ENCODE data around the gene GAB4.

The GAB4 gene

DNA sequence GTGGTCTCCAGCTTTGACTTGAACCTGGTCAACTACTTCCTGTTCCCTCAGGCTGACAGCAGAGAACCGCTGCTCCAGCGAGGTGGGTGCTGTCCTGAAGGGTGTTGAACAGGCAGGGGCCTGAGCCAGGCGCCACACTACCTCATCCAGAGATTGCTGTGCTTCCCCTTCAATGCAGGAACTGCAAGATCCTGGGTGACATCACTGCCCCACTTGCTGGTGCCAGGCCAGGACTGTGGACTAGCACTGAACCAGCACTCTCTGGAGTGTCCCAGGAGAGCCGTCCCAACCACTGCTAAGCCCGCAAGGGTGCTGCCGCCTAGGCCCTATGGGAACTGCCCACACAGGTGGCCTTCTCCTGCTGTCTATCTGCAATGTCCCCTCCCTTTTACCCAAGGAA, 51.7 kb downstream of the GAB4 start:
- no peak for DNase-seq (ENCODE audit: low read depth in 2 of 2)
- no peak overlapping the region for H3K4me3 ChIP-seq (replicated peaks in 1 of 2; ENCODE audit: low read depth in 2 of 2, low read length in 2 of 2)
- TF ChIP-seq, protein P1, sequence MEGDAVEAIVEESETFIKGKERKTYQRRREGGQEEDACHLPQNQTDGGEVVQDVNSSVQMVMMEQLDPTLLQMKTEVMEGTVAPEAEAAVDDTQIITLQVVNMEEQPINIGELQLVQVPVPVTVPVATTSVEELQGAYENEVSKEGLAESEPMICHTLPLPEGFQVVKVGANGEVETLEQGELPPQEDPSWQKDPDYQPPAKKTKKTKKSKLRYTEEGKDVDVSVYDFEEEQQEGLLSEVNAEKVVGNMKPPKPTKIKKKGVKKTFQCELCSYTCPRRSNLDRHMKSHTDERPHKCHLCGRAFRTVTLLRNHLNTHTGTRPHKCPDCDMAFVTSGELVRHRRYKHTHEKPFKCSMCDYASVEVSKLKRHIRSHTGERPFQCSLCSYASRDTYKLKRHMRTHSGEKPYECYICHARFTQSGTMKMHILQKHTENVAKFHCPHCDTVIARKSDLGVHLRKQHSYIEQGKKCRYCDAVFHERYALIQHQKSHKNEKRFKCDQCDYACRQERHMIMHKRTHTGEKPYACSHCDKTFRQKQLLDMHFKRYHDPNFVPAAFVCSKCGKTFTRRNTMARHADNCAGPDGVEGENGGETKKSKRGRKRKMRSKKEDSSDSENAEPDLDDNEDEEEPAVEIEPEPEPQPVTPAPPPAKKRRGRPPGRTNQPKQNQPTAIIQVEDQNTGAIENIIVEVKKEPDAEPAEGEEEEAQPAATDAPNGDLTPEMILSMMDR (IDR thresholded peaks at IDR 0.05; ENCODE audit: low read depth, low read length) = no peak

DNA sequence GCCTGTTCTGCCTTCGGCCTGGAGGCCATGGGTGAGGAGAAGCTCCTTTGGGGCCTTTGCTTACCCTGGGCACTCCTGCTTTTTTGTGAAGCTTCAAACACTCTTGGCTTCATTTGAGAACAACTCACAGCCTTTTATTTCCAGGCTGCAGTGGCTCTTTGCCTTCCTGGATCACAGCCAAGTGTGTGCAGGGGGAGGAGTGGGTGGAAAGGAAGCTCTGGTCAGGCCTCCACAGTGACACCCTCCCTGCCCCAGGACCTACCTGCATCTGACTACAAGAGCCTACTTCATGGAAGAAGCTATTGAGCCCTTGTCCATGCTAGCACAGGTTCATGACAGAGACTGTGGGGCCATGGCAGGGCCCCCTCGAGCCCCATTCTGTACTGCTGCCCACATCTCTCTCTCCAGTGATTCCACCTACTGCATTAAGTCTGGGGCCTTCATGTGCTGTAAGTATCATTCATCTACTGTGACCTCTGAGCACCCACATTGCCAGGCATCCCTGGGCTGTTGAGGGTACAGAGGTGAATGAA, 52.3 kb downstream of the GAB4 start:
- TF ChIP-seq, protein P1 (IDR thresholded peaks at IDR 0.05; ENCODE audit: low read depth, low read length) = no peak
- DNase-seq (ENCODE audit: low read depth in 2 of 2) = no peak
- no peak overlapping the region for H3K4me3 ChIP-seq (replicated peaks in 1 of 2; ENCODE audit: low read depth in 2 of 2, low read length in 2 of 2)

DNA sequence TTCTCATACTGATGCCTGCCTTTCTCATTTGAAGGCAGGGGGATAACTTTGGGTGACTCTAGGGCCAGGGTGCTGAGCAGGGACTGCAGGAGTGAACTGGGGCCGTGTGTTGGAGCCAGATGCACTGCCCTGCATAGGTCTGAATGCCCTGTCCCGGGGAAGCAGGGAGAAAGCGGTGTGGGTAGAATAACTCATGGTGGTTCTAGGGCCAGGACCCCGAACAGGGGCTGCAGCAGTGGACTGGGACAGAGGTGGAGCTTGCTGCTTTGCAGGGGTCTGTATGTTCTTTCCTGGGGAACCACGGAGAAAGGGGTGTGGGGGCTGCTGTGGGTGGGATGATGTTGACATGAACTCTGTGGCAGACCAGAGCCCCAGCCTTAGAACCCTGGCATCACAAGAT, 52.9 kb downstream of the GAB4 start:
- TF ChIP-seq, protein P1 (IDR thresholded peaks at IDR 0.05; ENCODE audit: low read depth, low read length) = no peak
- no peak overlapping the region for H3K4me3 ChIP-seq (replicated peaks in 1 of 2; ENCODE audit: low read depth in 2 of 2, low read length in 2 of 2)
- no peak for DNase-seq (ENCODE audit: low read depth in 2 of 2)

DNA sequence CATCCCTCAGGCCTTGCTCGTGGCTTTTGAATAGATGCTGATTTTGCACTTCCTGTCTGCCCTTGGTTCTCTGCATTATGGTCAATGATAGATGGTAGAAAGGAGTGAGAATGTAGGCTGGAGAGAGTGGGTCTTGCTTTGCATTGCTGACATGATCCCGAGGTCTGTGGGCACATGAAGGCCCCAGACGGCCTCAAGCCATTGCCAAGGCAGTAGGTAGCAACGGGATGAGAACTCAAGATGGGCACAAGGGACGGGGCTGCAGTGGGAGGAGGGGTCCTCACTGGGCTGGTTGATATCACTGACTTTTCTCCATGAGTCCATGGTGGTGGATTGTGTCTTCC, 54.0 kb downstream of the GAB4 start:
- no peak for DNase-seq (ENCODE audit: low read depth in 2 of 2)
- H3K4me3 ChIP-seq (replicated peaks in 1 of 2; ENCODE audit: low read depth in 2 of 2, low read length in 2 of 2) = no peak overlapping the region
- TF ChIP-seq, protein P1 (IDR thresholded peaks at IDR 0.05; ENCODE audit: low read depth, low read length) = no peak

DNA sequence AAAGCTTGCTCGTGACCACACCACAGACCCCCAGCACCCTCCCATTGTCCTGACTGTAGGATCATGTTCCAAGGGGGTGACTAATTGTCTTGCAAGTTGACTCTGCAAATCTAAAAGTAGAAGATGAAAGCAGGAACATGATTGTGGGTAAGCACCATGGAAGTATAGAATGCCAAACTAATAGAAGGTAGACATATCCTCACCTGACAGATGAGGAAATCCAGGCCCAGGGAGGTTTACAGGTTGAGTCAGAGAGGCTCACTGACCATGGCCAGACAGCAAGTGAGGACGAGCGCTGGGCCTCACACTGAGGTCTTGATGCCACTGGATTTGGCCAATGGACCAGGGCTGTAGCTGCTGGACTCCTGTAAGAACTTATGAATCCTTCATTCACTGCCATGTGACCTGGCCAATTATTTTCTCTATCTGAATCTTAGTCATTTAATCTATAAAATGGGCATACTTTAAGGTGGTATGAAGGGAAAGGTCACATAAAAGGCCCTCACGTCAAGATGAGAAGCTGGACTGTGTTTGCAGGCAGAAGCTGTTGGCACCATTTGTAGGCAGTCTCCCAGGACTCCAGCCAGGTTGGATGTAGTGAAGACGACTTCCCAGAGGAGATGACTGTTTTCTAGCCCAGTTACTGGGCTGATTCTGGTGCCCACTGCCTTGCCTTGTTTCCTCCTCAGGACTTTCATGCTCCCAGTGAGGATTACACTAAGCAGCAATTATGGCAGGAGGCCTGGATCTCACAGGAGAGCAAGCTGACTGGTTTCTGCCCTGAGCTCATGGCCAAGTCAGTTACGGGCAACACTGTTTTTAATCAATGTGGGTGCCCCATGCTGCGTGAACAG, 54.6 kb downstream of the GAB4 start:
- no peak for DNase-seq (ENCODE audit: low read depth in 2 of 2)
- TF ChIP-seq, protein P1 (IDR thresholded peaks at IDR 0.05; ENCODE audit: low read depth, low read length) = no peak

DNA sequence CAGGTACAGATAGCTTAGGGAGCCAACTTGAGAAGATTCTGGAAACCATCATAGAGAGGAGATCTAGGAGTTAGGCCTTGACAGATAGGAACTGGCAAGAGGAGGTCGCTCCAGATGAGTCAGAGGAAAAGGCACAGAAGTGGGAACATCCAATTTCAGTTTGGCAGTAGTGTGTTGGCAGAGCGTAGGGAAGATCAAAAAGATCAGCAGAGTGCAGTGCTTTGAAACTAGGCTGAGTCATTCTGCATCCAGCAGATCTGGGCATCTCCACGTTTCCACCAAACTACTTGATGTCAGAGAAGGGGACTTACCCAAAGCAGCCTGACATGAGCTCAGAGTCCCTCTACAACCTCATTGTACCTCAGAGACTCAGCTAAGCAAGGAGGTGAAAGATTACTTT, 58.5 kb downstream of the GAB4 start:
- no peak for DNase-seq (ENCODE audit: low read depth in 2 of 2)
- no peak overlapping the region for H3K4me3 ChIP-seq (replicated peaks in 1 of 2; ENCODE audit: low read depth in 2 of 2, low read length in 2 of 2)
- TF ChIP-seq, protein P1 (IDR thresholded peaks at IDR 0.05; ENCODE audit: low read depth, low read length) = no peak

More for the DNA sequence above, 54.6 kb downstream of the GAB4 start:
- no peak overlapping the region for H3K4me3 ChIP-seq (replicated peaks in 1 of 2; ENCODE audit: low read depth in 2 of 2, low read length in 2 of 2)

All from cardiac fibroblast (primary cell).